HepG2 (cell line): ENCODE data around the gene EIF3L. TPM values are rescaled to one million over a fixed set of nuclear protein-coding genes. Genes with fewer than 3 reads are reported as not detected.

Source experiments
- ATAC-seq: fragments of 200-7000 bp; cut with Tn5 transposase; 3 replicates; pipeline ENCODE4 v1.9.1; 2020; ENCODE audit warnings: mild to moderate bottlenecking, moderate library complexity
- BruUV-seq: library from RNA; stranded (reverse); fragments of 400-500 nt; replicated peaks from 2 replicates; lab custom pipeline; 2021; lab: Mats Ljungman, UMichigan
- CTCF ChIA-PET: fragments of 300-600 bp; formaldehyde crosslinking; extraction: SDS; loops from one replicate; lab custom pipeline; 2021; ENCODE audit warnings: low total read pairs, inconsistent platforms, low intra/inter-chr PET ratio; lab: Yijun Ruan, JAX
- POLR2A ChIA-PET: fragments of 350-600 bp; sonication (Branson Sonifier 250); formaldehyde crosslinking; loops from one replicate; lab custom pipeline; 2020; ENCODE audit warnings: antibody characterized with exemption, inconsistent platforms; lab: Yijun Ruan, JAX
- DNase-seq: peaks from one replicate; pipeline ENCODE4 v3.0.0-alpha.2; 2015; ENCODE audit warnings: low spot score
- FAIRE-seq: peaks from 3 replicates; lab custom pipeline; 2011; peaks lifted over from hg19 to GRCh38; lab: Jason Lieb, UNC
- H2AFZ ChIP-seq: one replicate; pipeline ENCODE4 v1.6.1; 2011; ENCODE audit warnings: low read length, inconsistent platforms
- H3K27ac ChIP-seq: fragments of 300-600 bp; 3 replicates; pipeline ENCODE4 v1.8.0; 2011; ENCODE audit warnings: mixed run types, mild to moderate bottlenecking, mixed read lengths, low read length, inconsistent platforms; ENCODE audit not compliant: insufficient read depth; ENCODE audit errors: extremely low read length
- H3K27me3 ChIP-seq, 2 experiments: fragments of 200-600 bp in 1 of 2; 2 replicates in 1 of 2; 3 replicates in 1 of 2; pipeline versions ENCODE4 v1.6.0 to v1.8.0; 2011; ENCODE audit warnings: low read length in 2 of 2, mild to moderate bottlenecking in 2 of 2, moderate library complexity in 2 of 2, inconsistent platforms in 1 of 2; ENCODE audit not compliant: insufficient read depth in 2 of 2, control insufficient read depth in 1 of 2
- H3K36me3 ChIP-seq, 2 experiments: fragments of 200-600 bp in 1 of 2; replicated peaks in 1 of 2; 2 replicates in 1 of 2; 3 replicates in 1 of 2; pipeline versions ENCODE4 v1.5.1 to v1.8.0; 2011; ENCODE audit warnings: low read length in 2 of 2, inconsistent platforms in 1 of 2; ENCODE audit not compliant: insufficient read depth in 2 of 2, control insufficient read depth in 1 of 2
- H3K4me1 ChIP-seq: 2 replicates; pipeline ENCODE4 v1.5.1; 2012; ENCODE audit warnings: low read length, inconsistent platforms; ENCODE audit not compliant: insufficient read depth
- H3K4me2 ChIP-seq: 2 replicates; pipeline ENCODE4 v1.6.0; 2011; ENCODE audit warnings: low read depth, low read length, inconsistent platforms
- H3K4me3 ChIP-seq, 3 experiments: fragments of 200-600 bp in 1 of 3; sonication (generic), shearing (Covaris generic) in 1 of 3; replicated peaks in 1 of 3; 2 replicates each; pipeline ENCODE4 v1.5.1; 2011 to 2016; ENCODE audit warnings: low read length in 3 of 3, inconsistent platforms in 2 of 3, low read depth in 2 of 3, mild to moderate bottlenecking in 2 of 3, control low read depth in 1 of 3, mixed read lengths in 1 of 3; ENCODE audit not compliant: insufficient read depth in 1 of 3
- H3K79me2 ChIP-seq: one replicate; pipeline ENCODE4 v1.6.1; 2011; ENCODE audit warnings: low read length, inconsistent platforms; ENCODE audit not compliant: insufficient read depth
- H3K9ac ChIP-seq: 2 replicates; pipeline ENCODE4 v1.6.0; 2011; ENCODE audit warnings: mild to moderate bottlenecking, low read depth, low read length, inconsistent platforms; ENCODE audit not compliant: insufficient read depth
- H3K9me3 ChIP-seq: 2 replicates; pipeline ENCODE4 v1.5.1; 2012; ENCODE audit warnings: mild to moderate bottlenecking, low read length
- H4K20me1 ChIP-seq: 2 replicates; pipeline ENCODE4 v1.6.0; 2011; ENCODE audit warnings: inconsistent platforms, mild to moderate bottlenecking, low read length, moderate library complexity; ENCODE audit not compliant: insufficient read depth
- CHCHD3 ChIP-seq: sonication (generic); formaldehyde crosslinking; IDR thresholded peaks from 2 replicates; pipeline ENCODE4 v1.8.0; 2022; ENCODE audit warnings: mild to moderate bottlenecking, missing genetic modification reagents, moderate library complexity
- KLF15 ChIP-seq: sonication (generic); formaldehyde crosslinking; IDR thresholded peaks from 2 replicates; pipeline ENCODE4 v1.8.1; 2023; ENCODE audit warnings: borderline replicate concordance, mild to moderate bottlenecking, inconsistent platforms, missing genetic modification reagents, mixed read lengths
- NFKBIZ ChIP-seq: IDR thresholded peaks from 2 replicates; pipeline ENCODE4 v1.6.1; 2018; ENCODE audit warnings: missing genetic modification reagents, missing compliant biosample characterization
- NR1H2 ChIP-seq: sonication (generic); formaldehyde crosslinking; IDR thresholded peaks from 2 replicates; pipeline ENCODE4 v1.8.1; 2022; ENCODE audit warnings: low read depth, missing genetic modification reagents, borderline replicate concordance
- PBX3 ChIP-seq: sonication (generic); formaldehyde crosslinking; IDR thresholded peaks from 2 replicates; pipeline ENCODE4 v1.8.1; 2023; ENCODE audit warnings: missing genetic modification reagents, inconsistent platforms, borderline replicate concordance
- TAF1 ChIP-seq: sonication (generic); formaldehyde crosslinking; IDR thresholded peaks from 2 replicates; pipeline ENCODE4 v1.4.0; 2020; ENCODE audit warnings: missing genetic modification reagents
- ZBTB39 ChIP-seq: sonication (generic); formaldehyde crosslinking; IDR thresholded peaks from 2 replicates; pipeline ENCODE4 v1.5.0; 2020; ENCODE audit warnings: missing genetic modification reagents
- ZFAT ChIP-seq: sonication (generic); formaldehyde crosslinking; conservative IDR thresholded peaks from 2 replicates; pipeline ENCODE4 v1.8.1; 2023; ENCODE audit warnings: missing genetic modification reagents, inconsistent platforms
- ZNF292 ChIP-seq: sonication (generic); formaldehyde crosslinking; IDR thresholded peaks from 2 replicates; pipeline ENCODE4 v1.8.1; 2022; ENCODE audit warnings: mild to moderate bottlenecking, low read depth, missing genetic modification reagents, borderline replicate concordance
- ZNF30 ChIP-seq: sonication (generic); formaldehyde crosslinking; IDR thresholded peaks from 2 replicates; pipeline ENCODE4 v1.5.0; 2020; ENCODE audit warnings: mild to moderate bottlenecking, missing genetic modification reagents
- ZNF879 ChIP-seq: sonication (generic); formaldehyde crosslinking; IDR thresholded peaks from 2 replicates; pipeline ENCODE4 v1.8.1; 2023; ENCODE audit warnings: missing genetic modification reagents
- ZSCAN12 ChIP-seq: sonication (generic); formaldehyde crosslinking; IDR thresholded peaks from 2 replicates; pipeline ENCODE4 v1.9.0; 2021; ENCODE audit warnings: mild to moderate bottlenecking, missing genetic modification reagents
- WGBS: methylation state at CpG from one replicate; pipeline ENCODE4 v1.1.6; 2017; ENCODE audit warnings: low lambda C conversion rate; 5-methylcytosine and 5-hydroxymethylcytosine counted together
- in situ Hi-C: cut with HindIII; loops from 2 replicates; pipeline ENCODE4 v1.10.0; 2017; ENCODE audit warnings: low pct_unique_long_range_greater_than_20kb; ENCODE audit not compliant: extremely low pct_ligation_motif_present
- intact Hi-C: fragments of 100-400 bp; cut with micrococcal nuclease; formaldehyde crosslinking; loops from one replicate; pipeline ENCODE4 v1.10.0; 2022; ENCODE audit not compliant: unreplicated experiment
- polyA plus RNA-seq, 8 experiments: library from polyadenylated mRNA; depleted of rRNA in 3 of 8; stranded (reverse) in 7 of 8; unstranded in 1 of 8; fragments of >200 nt; fragmentation: Illumina TruSeq in 4 of 8; extraction: Trizol in 4 of 8; gene quantifications; 2 replicates each; pipeline versions ENCODE4 v1.2.1 to v1.2.3, GENCODE V29; 2011 to 2016; ENCODE audit warnings: low read depth in 4 of 8, missing spikeins in 1 of 8, mixed read lengths in 1 of 8; ENCODE audit not compliant: insufficient read depth in 1 of 8
- total RNA-seq, 5 experiments: library from RNA; depleted of rRNA; stranded (reverse); fragments of >200 nt; fragmentation: Illumina TruSeq; extraction: Trizol; gene quantifications; 2 replicates each; pipeline ENCODE4 v1.2.3, GENCODE V29; 2016; ENCODE audit warnings: low read depth in 1 of 5

The EIF3L gene
- total and polyA plus RNA-seq, 2 of the 13 experiments (the other 11 are each of a cell fraction or from before 2014, with no cell fraction given) = 514 to 793 TPM

- Histone ChIP-seq H3K36me3 (peaks cover 24 to 34% of the 10 kb centered on the region in 2 experiments; a peak in 4 of 5 replicates), H3K9ac (no peak overlapping the region), H3K27ac (no peak overlapping the region), H4K20me1 (no peaks in the 10 kb centered on the region), H3K4me1 (no peaks in the 10 kb centered on the region), H3K9me3 (no peaks in the 10 kb centered on the region), H3K79me2 (no peaks in the 10 kb centered on the region), H3K4me2 (no peak overlapping the region), H3K27me3 (no peaks in the 10 kb centered on the region), H2AFZ (no peak overlapping the region), H3K4me3 (no peak overlapping the region)
- TF ChIP-seq NFKBIZ (CRISPR knock-in tag) (no peak), ZFAT (CRISPR knock-in tag) (no peak), ZBTB39 (CRISPR knock-in tag) (no peak), ZNF879 (CRISPR knock-in tag) (no peak), ZSCAN12 (CRISPR knock-in tag) (no peak), PBX3 (CRISPR knock-in tag) (no peak), ZNF30 (no peak), CHCHD3 (CRISPR knock-in tag) (no peak), KLF15 (CRISPR knock-in tag) (no peak), NR1H2 (CRISPR knock-in tag) (no peak), TAF1 (CRISPR knock-in tag) (no peak), ZNF292 (CRISPR knock-in tag) (no peak)
- WGBS = no CpG with 5 or more reads among the region's 5 CpGs
- BruUV-seq = no TSS peak
- intact Hi-C loops = no loop called here
- no peak for FAIRE-seq
- DNase-seq = no peak
- ChIA-PET CTCF (no interaction called here), POLR2A (no interaction called here)
- in situ Hi-C loops = no loop called here
- ATAC-seq = no peak
These were observed 78.4 kb downstream of the EIF3L start for GRCh38 chr22:37927637-37927936.
